Tibial nerve (tissue), 4 donors: ENCODE data around the gene TOP2A. TPM values are rescaled to one million over a fixed set of nuclear protein-coding genes. Genes with fewer than 3 reads are reported as not detected.

Experiments used
- DNase-seq, 2 donors: peaks; one replicate each; pipeline ENCODE4 v3.0.0-alpha.2; 2019; ENCODE audit warnings: low spot score in 2 of 2
- H3K27ac ChIP-seq, 4 donors: fragments of 200-600 bp; sonication (generic) in 3 of 4; one replicate each; pipeline ENCODE4 v1.5.1; 2017 to 2019; ENCODE audit warnings: mild to moderate bottlenecking in 1 of 4
- H3K27me3 ChIP-seq, 2 donors: fragments of 200-600 bp; sonication (generic) in 1 of 2; one replicate each; pipeline versions ENCODE4 v1.5.1 to v1.6.0; 2017 to 2019
- H3K36me3 ChIP-seq, 3 donors: fragments of 200-600 bp; sonication (generic); one replicate each; pipeline ENCODE4 v1.5.1; 2018 to 2019
- H3K4me1 ChIP-seq, 4 donors: fragments of 200-600 bp; sonication (generic) in 3 of 4; one replicate each; pipeline ENCODE4 v1.5.1; 2017 to 2019
- H3K4me3 ChIP-seq, 4 donors: fragments of 200-600 bp; sonication (generic) in 3 of 4; one replicate each; pipeline ENCODE4 v1.5.1; 2017 to 2019; ENCODE audit warnings: mild to moderate bottlenecking in 1 of 4, moderate library complexity in 1 of 4
- H3K9me3 ChIP-seq, 4 donors: fragments of 200-600 bp; sonication (generic) in 3 of 4; one replicate each; pipeline ENCODE4 v1.5.1; 2017 to 2019
- CTCF ChIP-seq, 5 experiments: fragments of 200-600 bp in 3 of 5; fragments of 450-650 bp in 2 of 5; sonication (generic) in 3 of 5; IDR thresholded peaks; one replicate each; pipeline ENCODE4 v1.5.1; 2016 to 2019; ENCODE audit warnings: antibody characterized with exemption in 5 of 5, mild to moderate bottlenecking in 3 of 5, moderate library complexity in 2 of 5
- EP300 ChIP-seq, 2 donors: sonication (generic); formaldehyde crosslinking; IDR thresholded peaks; one replicate each; pipeline ENCODE4 v1.6.1; 2017; ENCODE audit warnings: antibody characterized with exemption in 2 of 2, mild to moderate bottlenecking in 1 of 2
- POLR2A ChIP-seq, 2 donors: fragments of 450-650 bp; IDR thresholded peaks; one replicate each; pipeline ENCODE4 v1.6.1; 2017; ENCODE audit warnings: antibody characterized with exemption in 2 of 2, mild to moderate bottlenecking in 2 of 2, moderate library complexity in 2 of 2
- WGBS, 2 donors: methylation state at CpG; one replicate each; pipeline ENCODE4 v1.1.5; 2018; 5-methylcytosine and 5-hydroxymethylcytosine counted together
- total RNA-seq, 4 donors: library from RNA; depleted of rRNA; stranded (reverse); fragments of >200 nt; gene quantifications; one replicate each; pipeline ENCODE4 v1.1.0, GENCODE V29; 2016

TOP2A gene
- total RNA-seq, 4 donors from 2014 or later, result 0.21 to 7.1 (median 2.6) TPM

GRCh38 chr17:40451420-40451819 is 33.7 kb upstream of the TOP2A start:
- DNase-seq, result peak; percentile 79 to 83
- Histone ChIP-seq H3K4me1 (peaks cover 0 to 94% (median 66%) of the 10 kb centered on the region in 4 donors), H3K9me3 (no peaks in the 10 kb centered on the region), H3K27me3 (no peaks in the 10 kb centered on the region), H3K27ac (peak overlapping the region; percentile 58 to 95 (median 82)), H3K4me3 (no peak overlapping the region), H3K36me3 (peaks cover 0 to 36% (median 3%) of the 10 kb centered on the region in 3 donors)
- 14 to 20% methylated on average over 6 of the region's 6 CpGs for WGBS, 2 donors
- TF ChIP-seq POLR2A (IDR thresholded peaks at IDR 0.05) (no peak), EP300 (IDR thresholded peaks at IDR 0.05) (peak; percentile 42 to 85)

DNA sequence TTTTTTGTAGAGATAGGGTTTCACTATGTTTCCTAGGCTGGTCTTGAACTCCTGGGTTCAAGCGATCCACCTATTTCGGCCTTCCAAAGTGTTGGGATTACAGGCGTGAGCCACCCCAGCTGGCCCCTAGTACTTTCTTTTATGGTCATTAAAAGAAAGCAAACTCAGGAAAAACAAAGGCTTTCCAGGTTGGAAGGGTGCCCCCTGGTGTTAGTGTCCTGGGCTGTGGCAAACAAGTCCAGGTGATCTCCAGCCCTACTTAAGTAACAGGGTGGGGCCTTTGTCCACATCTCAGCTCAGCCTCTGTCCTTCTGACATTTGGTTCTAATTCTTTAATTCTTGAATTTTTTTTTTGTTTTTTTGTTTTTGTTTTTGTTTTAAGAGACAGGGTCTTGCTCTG is 32.5 kb upstream of the TOP2A start:
- H3K4me1 ChIP-seq, result peaks cover 0 to 95% (median 73%) of the 10 kb centered on the region in 4 donors
- peaks cover 0 to 23% (median under 1%) of the 10 kb centered on the region in 3 donors for H3K36me3 ChIP-seq
- no peak for TF ChIP-seq EP300 (IDR thresholded peaks at IDR 0.05)
- no peak for TF ChIP-seq POLR2A (IDR thresholded peaks at IDR 0.05)
- TF ChIP-seq CTCF (IDR thresholded peaks at IDR 0.05), result peak; percentile 31 to 44 (median 36)
- H3K27ac ChIP-seq, result peak overlapping the region in 3 of 4 donors; percentile 70 to 95 (median 95)
- WGBS, 2 donors, result 77 to 85% methylated on average over 3 of the region's 3 CpGs
- H3K27me3 ChIP-seq, result no peaks in the 10 kb centered on the region
- DNase-seq, result peak in 1 of 2 donors; percentile 50
- H3K9me3 ChIP-seq, result no peaks in the 10 kb centered on the region
- H3K4me3 ChIP-seq, result no peak overlapping the region

DNA sequence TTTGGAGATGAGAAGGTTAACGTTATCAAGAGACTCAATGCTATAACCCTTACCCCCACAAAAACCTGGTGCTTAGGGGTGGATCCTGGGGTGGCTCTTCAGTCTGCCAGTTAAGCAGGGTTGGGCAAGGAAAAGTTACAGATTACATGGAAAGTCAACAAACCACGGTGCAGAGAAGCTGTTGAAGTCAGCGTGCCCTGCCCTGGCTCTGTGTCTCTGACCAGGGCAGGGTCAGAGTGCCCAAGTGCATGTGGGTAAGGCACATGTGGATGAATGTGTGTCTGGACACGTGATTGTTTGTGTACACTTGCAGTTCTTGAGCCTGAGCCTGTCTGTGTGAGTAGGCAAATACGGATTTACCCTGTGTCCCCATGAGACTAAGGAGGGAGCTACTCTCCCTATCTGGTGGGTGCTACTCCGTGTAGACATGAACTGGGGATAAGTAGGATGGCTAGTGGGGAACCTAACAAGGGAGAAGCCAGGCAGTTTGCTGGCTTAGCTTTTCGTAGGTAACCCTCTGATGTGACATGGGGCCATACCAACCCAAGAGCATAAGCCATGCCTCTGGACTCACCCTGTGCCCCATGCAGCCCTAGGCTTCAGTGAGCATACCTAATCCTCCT is 31.1 kb upstream of the TOP2A start:
- H3K27ac ChIP-seq, result peak overlapping the region; percentile 64 to 95 (median 82)
- DNase-seq, result no peak
- H3K9me3 ChIP-seq, result no peaks in the 10 kb centered on the region
- peak overlapping the region in 2 of 4 donors; percentile 27 to 84 for H3K4me3 ChIP-seq
- no peaks in the 10 kb centered on the region for H3K27me3 ChIP-seq
- 25 to 30% methylated on average over 7 of the region's 7 CpGs for WGBS, 2 donors
- H3K4me1 ChIP-seq, result peaks cover 0 to 91% (median 75%) of the 10 kb centered on the region in 4 donors
- H3K36me3 ChIP-seq, result peaks cover 0 to 10% (median 0%) of the 10 kb centered on the region in 3 donors
- peak in 1 of 2 donors; percentile 64 for TF ChIP-seq EP300 (IDR thresholded peaks at IDR 0.05)
- no peak for TF ChIP-seq POLR2A (IDR thresholded peaks at IDR 0.05)

- Histone ChIP-seq H3K27me3 (no peaks in the 10 kb centered on the region), H3K36me3 (peaks cover 0 to 5% (median 0%) of the 10 kb centered on the region in 3 donors), H3K27ac (peak overlapping the region; percentile 64 to 95 (median 82)), H3K4me1 (peaks cover 0 to 86% (median 73%) of the 10 kb centered on the region in 4 donors), H3K9me3 (no peaks in the 10 kb centered on the region), H3K4me3 (peak overlapping the region in 2 of 4 donors; percentile 27 to 84)
- WGBS, 2 donors, result 8 to 19% methylated on average over 8 of the region's 8 CpGs
- TF ChIP-seq CTCF (IDR thresholded peaks at IDR 0.05), result no peak
- TF ChIP-seq POLR2A (IDR thresholded peaks at IDR 0.05), result no peak
- TF ChIP-seq EP300 (IDR thresholded peaks at IDR 0.05), result no peak
- peak in 1 of 2 donors; percentile 43 for DNase-seq
Measured at GRCh38 chr17:40448213-40448638, 30.5 kb upstream of the TOP2A start.

- H3K4me3 ChIP-seq, result peak overlapping the region in 2 of 4 donors; percentile 27 to 84
- H3K27me3 ChIP-seq, result no peaks in the 10 kb centered on the region
- 56 to 58% methylated on average over 4 of the region's 4 CpGs for WGBS, 2 donors
- H3K4me1 ChIP-seq, result peaks cover 0 to 83% (median 73%) of the 10 kb centered on the region in 4 donors
- no peak for TF ChIP-seq EP300 (IDR thresholded peaks at IDR 0.05)
- no peak for TF ChIP-seq CTCF (IDR thresholded peaks at IDR 0.05)
- TF ChIP-seq POLR2A (IDR thresholded peaks at IDR 0.05), result no peak
- H3K27ac ChIP-seq, result peak overlapping the region; percentile 64 to 95 (median 82)
- no peaks in the 10 kb centered on the region for H3K9me3 ChIP-seq
- H3K36me3 ChIP-seq, result peaks cover 0 to under 1% (median 0%) of the 10 kb centered on the region in 3 donors
- DNase-seq, result no peak
Measured at GRCh38 chr17:40447806-40448205, 30.1 kb upstream of the TOP2A start.

DNA sequence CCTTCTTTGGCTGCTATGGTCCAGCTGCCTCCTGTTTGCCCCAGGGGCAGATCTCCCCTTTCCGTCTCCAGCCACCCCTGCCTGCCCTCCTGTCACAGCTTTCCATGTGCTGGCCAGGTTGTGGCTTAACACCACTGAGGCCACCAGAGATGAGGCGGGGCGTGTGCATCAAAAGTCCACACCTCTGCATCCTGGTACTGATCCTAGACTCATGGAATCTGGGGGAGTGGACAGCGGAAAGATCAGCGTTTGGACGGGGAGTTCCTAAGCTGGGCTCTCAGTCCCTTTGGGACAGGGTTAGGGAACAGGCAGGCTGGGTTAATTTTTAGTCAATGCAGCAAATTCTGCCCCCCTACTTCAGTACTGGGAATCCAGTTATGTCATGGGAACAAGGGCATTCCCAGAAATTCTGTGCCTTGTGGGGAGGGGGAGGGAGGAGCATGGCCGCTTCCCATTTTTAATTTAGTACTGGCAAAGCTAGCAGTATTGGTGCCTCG is 29.5 kb upstream of the TOP2A start:
- WGBS, 2 donors, result 34 to 39% methylated on average over 8 of the region's 8 CpGs
- TF ChIP-seq EP300 (IDR thresholded peaks at IDR 0.05) (peak; percentile 55 to 74), CTCF (IDR thresholded peaks at IDR 0.05) (no peak), POLR2A (IDR thresholded peaks at IDR 0.05) (peak in 1 of 2 donors; percentile 21)
- H3K36me3 ChIP-seq, result no peaks in the 10 kb centered on the region
- peaks cover 0 to 83% (median 74%) of the 10 kb centered on the region in 4 donors for H3K4me1 ChIP-seq
- peak in 1 of 2 donors; percentile 41 for DNase-seq
- H3K27me3 ChIP-seq, result no peaks in the 10 kb centered on the region
- peak overlapping the region; percentile 7 to 84 (median 52) for H3K4me3 ChIP-seq
- H3K27ac ChIP-seq, result peak overlapping the region; percentile 70 to 95 (median 84)
- no peaks in the 10 kb centered on the region for H3K9me3 ChIP-seq
